GM23248 (cell line): ENCODE data around the gene CCDC188.

ENCODE experiments used
- EZH2 ChIP-seq: fragments of 200-600 bp; sonication (generic); IDR thresholded peaks from 2 replicates; pipeline ENCODE4 v1.6.1; 2018; ENCODE audit warnings: antibody characterized with exemption, mild to moderate bottlenecking; ENCODE audit not compliant: insufficient read depth, poor library complexity, severe bottlenecking
- EZH2phosphoT487 ChIP-seq: fragments of 200-600 bp; sonication (generic); IDR thresholded peaks from 2 replicates; pipeline ENCODE4 v1.6.1; 2018; ENCODE audit warnings: antibody characterized with exemption, moderate library complexity, mild to moderate bottlenecking, low read depth; ENCODE audit not compliant: insufficient read depth

GRCh38 chr22:20186183-20186870, 35.5 kb upstream of the CCDC188 start:
- TF ChIP-seq EZH2 (no peak), EZH2phosphoT487 (no peak)
